HG03520 (cell line): ENCODE data around the gene KIAA1328.

ENCODE experiments used
- ATAC-seq: cut with Tn5 transposase; IDR thresholded peaks from one replicate; pipeline ENCODE4 v1.9.1; 2021; ENCODE audit warnings: mild to moderate bottlenecking, moderate library complexity; ENCODE audit not compliant: unreplicated experiment

The KIAA1328 gene

GRCh38 chr18:37249171-37249886 is 420.4 kb downstream of the KIAA1328 start:
- no peak for ATAC-seq

DNA sequence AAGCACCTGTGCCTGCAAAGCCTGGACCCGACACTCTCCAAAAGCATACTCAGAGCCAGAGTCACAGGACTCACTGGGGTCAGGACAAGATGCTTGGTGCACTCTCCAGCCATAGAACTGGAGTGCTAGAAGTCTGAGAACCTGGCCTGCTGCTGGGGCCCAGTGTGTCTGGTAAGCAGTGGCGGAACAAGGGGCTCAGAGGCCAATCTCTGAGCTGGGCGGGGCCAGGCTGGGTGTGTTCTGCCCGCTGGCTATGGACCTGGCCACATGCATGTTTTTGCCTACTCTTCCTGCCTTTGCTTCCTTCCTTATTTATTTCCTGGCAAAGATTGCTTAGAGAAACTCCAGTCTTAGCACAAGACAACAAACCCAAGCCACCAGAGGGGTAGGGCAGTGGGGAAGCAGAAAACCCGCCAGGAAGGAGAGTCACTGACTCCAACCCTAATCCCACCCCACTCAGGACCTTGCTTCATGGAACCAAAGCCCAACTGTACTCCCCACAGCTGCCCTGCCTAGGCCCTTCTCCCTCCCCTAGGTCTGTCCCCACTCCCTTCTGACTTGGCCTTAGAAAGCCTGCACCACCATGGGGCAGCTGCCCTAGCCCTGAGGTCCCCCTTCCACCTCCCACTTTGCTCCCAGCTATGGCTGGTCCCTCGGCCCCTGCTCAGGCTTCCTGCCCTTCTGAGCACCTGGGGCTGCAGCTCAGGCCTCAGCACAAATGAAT is 421.1 kb downstream of the KIAA1328 start:
- no peak for ATAC-seq

GRCh38 chr18:37251679-37252078 is 422.8 kb downstream of the KIAA1328 start:
- ATAC-seq = no peak

DNA sequence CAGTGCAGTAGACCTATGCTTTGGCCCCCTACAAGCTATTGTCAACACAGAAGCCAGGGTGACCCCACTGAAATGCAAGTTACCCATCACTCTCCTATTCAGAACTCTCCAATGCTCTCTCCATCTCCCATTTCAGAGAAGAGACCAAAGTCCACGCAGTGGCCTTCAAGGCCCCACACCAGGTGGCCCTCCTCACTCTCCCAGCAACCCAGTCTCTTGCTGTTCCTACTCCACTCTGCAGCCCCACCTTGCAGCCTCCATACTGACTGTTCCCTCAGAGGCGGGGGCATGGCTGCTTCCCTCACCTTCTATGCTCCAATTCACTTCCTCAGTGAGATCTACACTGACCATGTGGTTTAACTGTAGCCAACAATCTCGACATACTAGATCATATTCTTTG is 423.4 kb downstream of the KIAA1328 start:
- ATAC-seq = no peak

- no peak for ATAC-seq
These were observed 424.0 kb downstream of the KIAA1328 start for GRCh38 chr18:37252854-37253393.

- ATAC-seq = no peak
These were observed 424.7 kb downstream of the KIAA1328 start for GRCh38 chr18:37253394-37254235.

DNA sequence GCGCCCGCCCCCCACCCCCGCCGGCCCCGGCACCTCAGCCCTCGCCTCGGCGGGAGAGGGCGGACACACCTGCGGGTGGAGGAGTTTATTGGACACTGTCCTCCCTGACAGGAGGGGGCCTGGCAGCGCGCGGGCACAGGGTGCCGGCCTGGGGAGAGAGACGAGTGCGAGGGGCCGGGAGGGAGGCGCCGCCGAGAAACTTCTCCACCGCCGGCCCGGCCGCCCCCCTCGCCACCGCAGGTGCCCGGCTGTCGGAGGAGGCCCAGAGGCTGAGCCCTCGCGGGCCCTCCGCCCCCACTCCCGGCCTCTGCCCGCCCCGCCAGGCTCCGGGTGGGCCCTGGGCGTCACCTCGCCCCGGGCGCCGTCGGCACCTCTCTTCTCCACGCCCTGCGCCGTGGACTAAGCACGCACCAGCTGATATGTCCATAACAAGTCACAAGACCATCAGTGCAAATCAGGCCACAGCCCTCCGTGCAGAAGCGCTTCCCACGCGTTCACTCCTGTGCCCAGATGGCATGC is 425.4 kb downstream of the KIAA1328 start:
- no peak for ATAC-seq

DNA sequence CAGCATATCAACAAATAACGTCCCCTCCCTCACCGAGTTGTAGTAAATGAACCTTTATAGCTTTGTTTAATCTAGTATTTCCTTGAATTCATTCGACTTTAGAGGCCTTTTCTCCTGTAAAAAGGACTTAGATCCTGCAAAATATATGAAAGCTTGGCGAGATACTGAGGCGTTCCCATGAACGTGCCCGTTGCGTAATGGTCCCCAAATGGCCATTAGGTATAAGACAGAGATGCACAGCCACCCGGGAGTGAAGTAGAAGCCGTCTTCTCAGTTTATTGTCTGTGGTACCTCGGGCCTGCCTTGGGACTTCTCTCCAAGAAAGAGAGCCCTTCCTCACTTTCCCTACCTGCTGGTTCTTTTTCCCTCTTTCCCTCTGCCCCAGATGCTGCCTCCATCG is 426.0 kb downstream of the KIAA1328 start:
- ATAC-seq = no peak

- ATAC-seq = no peak
These were observed 429.2 kb downstream of the KIAA1328 start for GRCh38 chr18:37258131-37258530.

DNA sequence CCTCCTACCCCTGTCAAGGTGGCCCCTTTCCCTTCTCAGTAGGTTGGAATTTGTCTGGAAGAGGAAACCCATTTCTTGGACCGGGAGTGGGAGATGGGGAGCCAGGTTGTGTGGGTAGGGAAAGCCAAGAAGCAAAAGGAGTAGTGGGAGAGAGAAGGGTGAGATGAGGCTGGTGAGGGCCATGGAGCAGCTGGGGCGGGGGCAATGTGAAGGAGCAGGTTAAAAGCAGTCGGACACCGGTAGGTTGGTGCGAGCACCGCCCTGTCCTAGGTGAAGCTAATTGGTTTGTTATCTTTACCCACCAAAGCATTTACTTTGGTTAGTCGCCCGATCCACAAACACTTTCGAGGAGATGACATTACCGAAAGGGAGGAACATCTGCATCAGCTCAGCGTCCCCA is 429.9 kb downstream of the KIAA1328 start:
- no peak for ATAC-seq

DNA sequence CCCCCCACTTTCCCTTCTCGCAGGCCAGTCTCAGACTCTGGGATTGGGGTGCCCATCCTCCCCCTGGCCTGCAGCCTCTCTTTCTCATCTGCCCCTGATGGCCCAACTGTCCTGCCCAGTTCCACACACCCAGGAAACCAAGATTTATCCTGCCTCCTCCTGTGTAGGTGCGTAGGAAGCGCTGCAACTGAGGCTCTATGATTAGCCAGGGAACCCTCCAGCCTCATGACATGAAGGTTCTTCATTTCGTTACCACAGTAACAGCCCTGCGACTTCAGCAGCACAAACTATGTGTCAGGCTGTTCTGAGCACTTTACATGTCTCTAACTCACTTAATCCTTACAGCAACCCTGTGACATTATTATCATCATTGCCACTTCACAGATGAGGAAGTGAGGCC is 430.8 kb downstream of the KIAA1328 start:
- ATAC-seq = no peak

- no peak for ATAC-seq
These were observed 431.6 kb downstream of the KIAA1328 start for GRCh38 chr18:37260367-37261093.

- ATAC-seq = no peak
These were observed 432.4 kb downstream of the KIAA1328 start for GRCh38 chr18:37261246-37261840.

DNA sequence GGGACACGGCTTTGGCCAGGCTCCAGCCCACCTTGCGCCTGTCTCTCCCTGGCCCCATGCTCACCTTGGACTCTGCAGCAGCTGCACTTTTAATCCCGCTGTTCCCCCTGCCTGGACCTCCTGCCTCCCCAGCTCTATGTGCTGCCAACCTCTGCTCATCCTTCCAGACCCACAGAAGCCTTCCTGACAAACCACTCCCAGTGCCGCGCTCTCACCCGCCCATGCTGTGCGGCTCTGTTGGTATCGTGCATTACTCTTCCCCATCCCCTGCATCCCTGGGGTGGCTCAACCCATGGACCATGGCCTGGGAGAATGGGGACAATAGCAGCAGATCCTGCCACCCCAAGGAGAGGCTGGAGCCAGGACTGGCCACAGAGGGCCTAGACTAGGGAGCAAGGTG is 433.1 kb downstream of the KIAA1328 start:
- ATAC-seq = no peak

- no peak for ATAC-seq
These were observed 436.0 kb downstream of the KIAA1328 start for GRCh38 chr18:37264956-37265355.

GRCh38 chr18:37265382-37265781 is 436.5 kb downstream of the KIAA1328 start:
- ATAC-seq = no peak

GRCh38 chr18:37266290-37266689 is 437.4 kb downstream of the KIAA1328 start:
- ATAC-seq = no peak

GRCh38 chr18:37270038-37270665 is 441.2 kb downstream of the KIAA1328 start:
- no peak for ATAC-seq

DNA sequence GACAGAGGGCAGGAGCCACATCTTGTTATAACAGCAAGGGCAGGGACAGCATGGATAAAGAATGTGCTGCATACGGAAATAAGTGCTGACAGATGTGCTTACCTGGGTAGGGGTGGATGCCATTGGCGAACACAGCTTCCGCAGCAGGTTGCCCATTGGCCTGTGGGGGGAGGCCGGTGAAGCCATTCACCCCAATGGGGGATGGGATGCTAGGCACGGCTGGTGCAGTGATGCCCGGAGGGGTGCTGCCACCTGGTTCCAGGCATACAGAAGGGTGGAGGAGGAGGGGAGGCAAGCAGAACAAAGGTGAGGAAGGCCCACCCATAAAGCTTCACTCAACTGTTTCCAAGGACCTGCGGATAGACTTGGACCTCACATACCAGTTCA is 441.7 kb downstream of the KIAA1328 start:
- no peak for ATAC-seq

DNA sequence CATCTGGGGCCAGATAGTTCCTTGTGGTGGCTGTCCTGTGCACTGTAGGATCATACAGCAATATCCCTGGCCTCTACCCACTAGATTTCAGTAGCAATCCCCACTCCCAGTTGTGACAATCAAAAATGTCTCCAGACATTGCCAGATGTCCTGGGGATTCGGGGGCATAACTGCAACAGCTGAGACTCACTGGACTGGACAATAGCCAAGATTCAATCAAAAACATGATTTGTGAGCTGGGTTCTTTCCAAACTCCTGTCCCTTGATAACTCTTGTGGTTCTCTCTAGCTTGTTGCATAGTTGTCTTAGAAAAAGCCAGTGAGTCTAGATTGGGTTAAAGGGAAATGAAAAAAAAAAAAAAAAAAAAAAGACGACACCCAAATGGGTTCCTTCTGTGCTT is 443.3 kb downstream of the KIAA1328 start:
- ATAC-seq = no peak
